Measurements from ENCODE around the gene MBNL1.

The MBNL1 gene

GRCh38 chr3:152299249-152299976 lies 30.7 kb downstream of the MBNL1 start:
- no peak for DNase-seq

GRCh38 chr3:152300029-152300731 lies 31.5 kb downstream of the MBNL1 start:
- no peak for DNase-seq

GRCh38 chr3:152301745-152302181 lies 33.0 kb downstream of the MBNL1 start:
- no peak for DNase-seq

- DNase-seq = no peak
These were observed 33.8 kb downstream of the MBNL1 start for GRCh38 chr3:152302521-152303021.

GRCh38 chr3:152304160-152304559 lies 35.4 kb downstream of the MBNL1 start:
- no peak for DNase-seq

GRCh38 chr3:152305075-152305474 lies 36.3 kb downstream of the MBNL1 start:
- DNase-seq = no peak

- DNase-seq = no peak
These were observed 39.2 kb downstream of the MBNL1 start for GRCh38 chr3:152307829-152308474.

GRCh38 chr3:152308475-152308844 lies 39.7 kb downstream of the MBNL1 start:
- DNase-seq = no peak

GRCh38 chr3:152309031-152309430 lies 40.3 kb downstream of the MBNL1 start:
- no peak for DNase-seq

GRCh38 chr3:152309535-152310307 lies 41.0 kb downstream of the MBNL1 start:
- no peak for DNase-seq

- DNase-seq = no peak
These were observed 44.7 kb downstream of the MBNL1 start for GRCh38 chr3:152313430-152313829.

- no peak for DNase-seq
These were observed 45.2 kb downstream of the MBNL1 start for GRCh38 chr3:152313914-152314313.

- DNase-seq = no peak
These were observed 46.1 kb downstream of the MBNL1 start for GRCh38 chr3:152314677-152315353.

GRCh38 chr3:152315623-152316022 lies 46.9 kb downstream of the MBNL1 start:
- DNase-seq = no peak

- no peak for DNase-seq
These were observed 47.6 kb downstream of the MBNL1 start for GRCh38 chr3:152316318-152316717.

GRCh38 chr3:152317184-152317583 lies 48.5 kb downstream of the MBNL1 start:
- DNase-seq = no peak

GRCh38 chr3:152317956-152318355 lies 49.2 kb downstream of the MBNL1 start:
- no peak for DNase-seq

- DNase-seq = no peak
These were observed 49.8 kb downstream of the MBNL1 start for GRCh38 chr3:152318512-152318911.

GRCh38 chr3:152319256-152319655 lies 50.5 kb downstream of the MBNL1 start:
- DNase-seq = no peak

- no peak for DNase-seq
These were observed 51.3 kb downstream of the MBNL1 start for GRCh38 chr3:152319831-152320617.

- DNase-seq = peak; percentile 9
These were observed 52.6 kb downstream of the MBNL1 start for GRCh38 chr3:152321200-152321954.
